ENCODE results near the gene VAV2. TPM values are rescaled to one million over a fixed set of nuclear protein-coding genes. Genes with fewer than 3 reads are reported as not detected.

VAV2 gene
- total and polyA plus RNA-seq, 4 donors = 13.0 to 28.2 (median 16.3) TPM

- Histone ChIP-seq H3K9me3 (ENCODE audit: control insufficient read depth in 4 of 4, insufficient read depth in 3 of 4, low read length in 3 of 4) (no peaks in the 10 kb centered on the region), H3K9ac (ENCODE audit: insufficient read depth in 1 of 2, low read length in 2 of 2) (no peak overlapping the region), H3K27ac (ENCODE audit: low read depth in 1 of 2, low read length in 1 of 2) (no peak overlapping the region), H3K36me3 (ENCODE audit: control insufficient read depth in 4 of 4, insufficient read depth in 4 of 4, low read length in 4 of 4) (no peaks in the 10 kb centered on the region), H3K4me1 (ENCODE audit: control insufficient read depth in 5 of 5, insufficient read depth in 5 of 5, low read length in 5 of 5) (peaks cover 0 to 40% (median 19%) of the 10 kb centered on the region in 5 donors), H3K4me3 (no peak overlapping the region), H3K27me3 (ENCODE audit: control insufficient read depth in 3 of 3, insufficient read depth in 3 of 3, low read length in 2 of 3) (no peaks in the 10 kb centered on the region)
- ATAC-seq (ENCODE audit: insufficient read depth, low FRiP score) = no peak
- DNase-seq = no peak
- TF ChIP-seq CTCF (IDR thresholded peaks at IDR 0.05; ENCODE audit: control extremely low read depth, extremely low read depth) = no peak
- 82 to 86% methylated on average over 10 of the region's 10 CpGs for WGBS, 2 donors
Observed at GRCh38 chr9:133841167-133841812, 150.8 kb downstream of the VAV2 start.

- no peak for ATAC-seq (ENCODE audit: insufficient read depth, low FRiP score)
- peak; percentile 58 to 64 (median 59) for DNase-seq
- no peak overlapping the region for H3K4me3 ChIP-seq
Observed at GRCh38 chr9:133839822-133840329, 152.2 kb downstream of the VAV2 start.

DNA sequence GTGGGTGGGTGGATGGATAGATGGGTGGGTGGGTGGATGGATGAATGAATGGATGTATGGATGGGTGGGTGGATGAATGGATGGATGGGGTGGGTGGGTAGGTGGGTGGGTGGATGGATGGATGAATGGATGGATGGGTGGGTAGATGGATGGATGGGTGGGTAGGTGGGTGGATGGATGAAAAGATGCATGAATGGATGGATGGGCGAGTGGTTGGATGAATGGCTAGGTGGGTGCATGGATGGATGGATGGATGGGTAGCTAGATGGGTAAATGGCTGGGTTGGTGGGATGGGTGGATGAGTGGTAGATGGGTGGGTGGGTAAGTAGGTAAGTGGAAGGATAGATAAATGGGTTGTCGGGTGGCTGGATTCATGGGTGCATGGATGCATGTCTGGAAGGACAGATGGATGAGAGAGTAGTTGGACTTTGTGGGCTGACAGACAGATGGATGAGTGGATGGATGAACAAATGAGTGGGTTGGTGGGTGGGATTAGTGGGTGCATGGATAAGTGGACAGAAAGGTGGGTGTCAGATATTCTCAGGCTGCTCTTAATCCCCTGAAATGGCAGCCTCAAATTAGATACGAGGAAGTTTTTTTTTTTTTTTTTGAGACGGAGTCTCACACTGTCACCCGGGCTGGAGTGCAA lies 153.1 kb downstream of the VAV2 start:
- no peak for DNase-seq
- Histone ChIP-seq H3K4me1 (ENCODE audit: control insufficient read depth in 5 of 5, insufficient read depth in 5 of 5, low read length in 5 of 5) (peaks cover 0 to 22% (median 10%) of the 10 kb centered on the region in 5 donors), H3K36me3 (ENCODE audit: control insufficient read depth in 4 of 4, insufficient read depth in 4 of 4, low read length in 4 of 4) (no peaks in the 10 kb centered on the region), H3K27ac (ENCODE audit: low read depth in 1 of 2, low read length in 1 of 2) (no peak overlapping the region), H3K27me3 (ENCODE audit: control insufficient read depth in 3 of 3, insufficient read depth in 3 of 3, low read length in 2 of 3) (no peaks in the 10 kb centered on the region), H3K9me3 (ENCODE audit: control insufficient read depth in 4 of 4, insufficient read depth in 3 of 4, low read length in 3 of 4) (no peaks in the 10 kb centered on the region), H3K4me3 (no peak overlapping the region), H3K9ac (ENCODE audit: insufficient read depth in 1 of 2, low read length in 2 of 2) (no peak overlapping the region)
- no peak for TF ChIP-seq CTCF (IDR thresholded peaks at IDR 0.05; ENCODE audit: control extremely low read depth, extremely low read depth)
- ATAC-seq (ENCODE audit: insufficient read depth, low FRiP score) = no peak
- WGBS, 2 donors = 96 to 98% methylated on average over 5 of the region's 5 CpGs

More at GRCh38 chr9:133839822-133840329, 152.2 kb downstream of the VAV2 start:
- no peak for TF ChIP-seq CTCF (IDR thresholded peaks at IDR 0.05; ENCODE audit: control extremely low read depth, extremely low read depth)
- H3K36me3 ChIP-seq (ENCODE audit: control insufficient read depth in 4 of 4, insufficient read depth in 4 of 4, low read length in 4 of 4) = no peaks in the 10 kb centered on the region
- 51 to 53% methylated on average over 15 of the region's 15 CpGs for WGBS, 2 donors
- H3K9ac ChIP-seq (ENCODE audit: insufficient read depth in 1 of 2, low read length in 2 of 2) = no peak overlapping the region
- H3K27ac ChIP-seq (ENCODE audit: low read depth in 1 of 2, low read length in 1 of 2) = no peak overlapping the region
- H3K4me1 ChIP-seq (ENCODE audit: control insufficient read depth in 5 of 5, insufficient read depth in 5 of 5, low read length in 5 of 5) = peaks cover 0 to 31% (median 16%) of the 10 kb centered on the region in 5 donors
- H3K27me3 ChIP-seq (ENCODE audit: control insufficient read depth in 3 of 3, insufficient read depth in 3 of 3, low read length in 2 of 3) = no peaks in the 10 kb centered on the region
- no peaks in the 10 kb centered on the region for H3K9me3 ChIP-seq (ENCODE audit: control insufficient read depth in 4 of 4, insufficient read depth in 3 of 4, low read length in 3 of 4)
